DMS153 treated with DMSO at 0.1 percent for 48 hours (cell line): Measurements from ENCODE around the gene TKTL1.

Experiments used
- DNase-seq: peaks from one replicate; lab custom pipeline; 2025; ENCODE audit not compliant: unreplicated experiment; lab: John Stamatoyannopoulos, UW

TKTL1 gene

DNA sequence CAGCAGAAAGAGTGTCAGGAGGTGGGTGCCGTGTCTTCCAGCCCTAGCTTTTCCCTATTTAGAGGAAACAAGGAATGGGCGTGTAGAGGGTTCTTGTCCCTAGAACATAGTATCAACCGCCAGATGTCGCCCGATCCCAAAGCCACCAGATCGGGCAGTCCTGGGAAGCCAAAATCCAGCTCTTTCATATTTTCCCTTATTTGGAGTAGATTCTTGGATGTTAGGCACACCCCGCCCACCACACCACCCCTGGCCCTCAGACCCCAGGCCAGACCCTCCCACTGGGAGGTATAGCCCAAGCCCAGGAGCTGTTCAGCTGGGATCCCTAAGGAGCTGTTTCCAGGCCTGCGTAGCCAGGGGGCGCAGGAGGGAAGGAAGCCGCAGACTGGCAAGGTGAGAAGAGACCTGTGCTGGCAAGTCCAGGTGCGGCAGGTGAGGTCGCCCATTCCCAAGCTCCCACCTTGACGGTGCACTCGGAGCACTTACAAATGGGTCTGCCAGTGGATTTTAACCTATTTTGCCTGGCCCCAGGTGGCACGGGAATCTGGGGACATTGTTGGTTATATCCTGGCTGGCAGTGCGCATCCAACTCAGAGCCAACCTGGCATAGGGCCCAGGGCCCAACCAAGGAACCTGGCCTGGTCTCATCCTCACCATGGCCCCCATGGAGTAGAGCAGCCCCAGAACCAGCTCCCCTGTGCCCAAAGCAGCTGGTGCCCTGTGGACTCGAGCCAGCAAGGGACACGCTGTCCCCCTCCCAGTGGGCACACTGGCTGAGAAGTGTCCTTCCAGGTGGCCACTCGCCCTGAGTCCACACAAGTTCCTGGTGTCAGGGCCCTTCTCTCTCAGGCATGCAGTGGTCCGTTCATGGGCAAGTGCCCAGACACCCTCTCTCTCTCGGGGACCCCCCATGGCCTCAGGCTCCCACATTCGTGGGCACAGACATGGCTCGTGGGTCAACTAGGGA, 78.0 kb downstream of the TKTL1 start:
- peak; percentile 88 for DNase-seq

DNA sequence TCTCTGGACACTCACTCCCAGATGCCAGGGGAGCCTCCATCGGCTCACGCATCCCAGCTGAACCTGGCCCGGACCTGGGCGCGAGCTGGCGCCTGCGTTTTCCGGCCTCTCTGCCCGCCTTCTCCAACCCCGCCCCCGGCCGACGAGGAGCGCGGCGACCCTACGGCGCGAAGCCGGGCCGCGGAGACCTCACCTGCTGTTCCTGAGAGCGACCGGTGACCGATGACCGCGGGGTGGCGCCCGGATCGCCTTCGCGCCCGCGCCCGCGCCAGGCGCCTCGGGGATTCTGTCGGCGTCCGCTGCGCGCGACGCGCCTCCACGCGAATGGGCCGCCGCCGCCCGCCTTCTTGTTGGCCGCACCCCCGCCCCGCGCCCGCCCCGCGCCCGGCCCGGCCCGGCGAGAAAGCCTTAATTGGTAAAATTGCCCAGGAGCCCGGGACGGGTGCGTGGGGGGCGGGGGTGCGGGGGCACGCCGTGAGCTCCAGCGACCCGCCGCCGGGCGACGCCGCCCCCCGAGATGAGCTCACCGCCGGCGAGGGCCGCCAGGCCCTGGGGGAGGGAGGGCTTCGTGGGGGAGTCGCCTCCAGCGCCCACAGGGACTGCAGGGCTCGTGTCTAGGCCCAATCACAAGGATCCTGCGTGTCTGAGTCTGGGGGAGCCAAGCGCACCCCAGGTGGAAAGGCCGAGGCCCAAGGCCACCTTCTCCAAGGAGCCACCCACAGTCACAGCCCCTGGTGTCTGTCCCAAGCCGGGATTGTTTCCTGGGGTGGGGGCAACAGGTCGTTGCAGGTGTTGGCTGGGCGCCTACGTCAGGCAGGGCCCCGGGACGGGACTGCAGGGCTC, 78.9 kb downstream of the TKTL1 start, which contains the start of gene FLNA:
Gene FLNA (minus strand): TSS at position 322 of the 843 bp plus-strand sequence. CDS start 3,389 bp downstream, outside the sequence.
- peak; percentile 18 for DNase-seq

DNA sequence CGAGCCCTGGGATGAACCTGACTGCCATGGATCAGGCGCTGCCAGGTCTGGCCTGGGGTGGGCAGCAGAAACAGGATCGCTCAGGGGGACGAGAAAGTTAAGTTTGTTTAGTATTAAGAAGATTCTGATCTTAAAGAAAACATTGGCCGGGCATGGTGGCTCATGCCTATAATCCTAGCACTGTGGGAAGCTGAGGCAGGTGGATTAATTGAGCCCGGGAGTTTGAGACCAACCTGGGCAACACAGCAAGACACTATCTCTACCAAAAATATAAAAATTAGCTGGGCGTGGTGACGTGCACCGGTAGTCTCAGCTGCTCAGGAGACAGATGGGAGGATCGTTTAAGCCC, 79.5 kb downstream of the TKTL1 start:
- DNase-seq: no peak

DNA sequence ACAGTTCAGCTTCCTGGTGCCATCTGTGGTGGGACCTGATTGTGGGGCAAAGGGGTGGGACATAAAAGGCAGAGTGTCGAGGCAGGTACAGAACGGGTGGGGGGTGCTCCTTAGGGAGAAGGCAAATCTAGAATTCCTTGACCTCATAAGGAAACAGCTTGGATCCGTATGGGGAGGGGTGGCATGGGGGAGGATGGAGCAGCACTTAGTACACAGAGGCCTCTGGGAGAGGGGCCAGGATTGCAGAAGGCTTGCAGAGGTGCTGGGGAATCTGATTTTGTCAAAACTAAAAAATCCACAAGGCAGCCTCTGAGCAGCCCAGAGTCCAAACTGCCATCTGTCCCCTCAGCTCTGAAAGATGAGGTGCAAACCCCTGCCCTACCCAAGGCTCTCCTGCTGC, 81.2 kb downstream of the TKTL1 start:
- DNase-seq: no peak

DNA sequence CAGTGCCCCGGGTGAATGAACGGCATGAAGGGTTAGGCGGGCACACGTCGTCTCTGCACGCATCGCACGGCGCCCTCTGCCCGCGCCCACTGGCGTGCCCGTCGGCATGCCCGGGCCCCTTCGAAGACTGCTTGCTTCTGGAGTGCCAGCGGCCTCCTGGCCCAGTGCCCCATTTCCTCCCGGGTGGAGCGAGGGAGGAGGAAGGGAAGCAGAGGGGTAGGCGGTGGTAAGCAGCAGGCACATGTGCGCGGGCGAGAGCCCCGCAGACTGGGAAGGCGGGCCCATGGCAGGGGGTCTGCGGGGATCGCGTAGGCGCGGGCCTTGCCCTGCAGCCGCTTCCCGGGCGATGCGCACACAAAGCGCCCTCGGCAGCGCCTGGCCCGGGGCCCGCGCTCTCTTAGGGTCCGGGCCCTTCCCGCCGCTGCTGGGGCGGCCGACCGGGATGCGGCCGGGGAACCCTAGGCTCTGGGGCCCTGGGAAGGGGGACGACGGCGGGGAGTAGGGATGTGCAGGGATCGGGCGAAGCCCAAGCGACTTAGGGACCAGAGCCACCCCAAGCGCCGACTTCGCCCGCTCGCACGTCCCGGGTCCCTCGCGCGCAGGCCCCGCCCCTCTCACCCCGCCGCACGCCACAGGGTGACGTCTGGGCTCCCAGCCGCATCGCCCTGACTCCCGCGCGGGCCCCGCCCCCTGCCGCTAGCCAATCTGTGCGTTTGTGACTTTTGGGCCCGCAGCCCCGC, 82.6 kb downstream of the TKTL1 start:
- DNase-seq: no peak

DNA sequence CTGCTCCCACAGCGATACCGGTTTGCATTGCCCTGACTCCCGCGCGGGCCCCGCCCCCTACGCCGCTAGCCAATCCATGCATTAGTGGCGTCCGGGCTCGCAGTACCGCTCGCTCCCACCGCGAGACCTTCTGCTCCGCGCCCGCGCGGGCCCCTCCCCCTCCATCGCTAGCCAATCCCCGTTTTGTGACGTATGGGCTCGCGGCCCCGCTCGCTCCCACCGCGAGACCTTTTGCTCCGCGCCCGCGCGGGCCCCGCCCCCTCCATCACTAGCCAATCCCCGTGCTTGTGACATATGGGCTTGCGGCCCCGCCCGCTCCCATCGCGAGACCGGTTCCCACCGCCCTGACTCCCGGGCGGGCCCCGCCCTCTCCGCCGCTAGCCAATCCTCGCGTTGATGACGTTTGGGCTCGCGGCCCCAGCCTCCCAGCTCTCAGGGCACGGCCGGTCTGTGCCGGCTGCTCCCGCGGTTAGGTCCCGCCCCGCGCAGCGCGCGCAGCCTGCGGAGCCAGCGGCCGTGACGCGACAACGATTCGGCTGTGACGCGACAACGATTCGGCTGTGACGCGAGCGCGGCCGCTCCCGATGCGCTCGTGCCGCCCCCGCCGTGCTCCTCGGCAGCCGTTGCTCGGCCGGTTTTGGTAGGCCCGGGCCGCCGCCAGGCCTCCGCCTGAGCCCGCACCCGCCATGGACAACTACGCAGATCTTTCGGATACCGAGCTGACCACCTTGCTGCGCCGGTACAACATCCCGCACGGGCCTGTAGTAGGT, 83.4 kb downstream of the TKTL1 start, which contains the start of gene EMD:
Gene EMD (plus strand): TSS at position 497 of the 770 bp plus-strand sequence. CDS start 190 bp downstream, at position 687.
- peak; percentile 100 for DNase-seq

DNA sequence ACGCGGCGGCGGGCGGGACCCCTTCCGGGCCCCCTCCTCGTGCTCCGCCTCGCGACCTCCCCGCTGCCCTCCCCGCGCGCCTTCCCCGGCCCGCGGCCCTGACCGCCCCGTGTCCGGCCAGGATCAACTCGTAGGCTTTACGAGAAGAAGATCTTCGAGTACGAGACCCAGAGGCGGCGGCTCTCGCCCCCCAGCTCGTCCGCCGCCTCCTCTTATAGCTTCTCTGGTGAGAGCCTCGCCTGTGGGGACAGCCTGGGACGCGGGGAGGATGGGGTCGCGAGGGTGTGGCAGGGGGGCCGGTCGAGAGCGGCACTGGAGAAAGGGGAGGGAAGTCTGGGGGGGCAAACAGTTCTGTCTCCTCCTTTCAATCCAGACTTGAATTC, 84.0 kb downstream of the TKTL1 start:
- DNase-seq: no peak
